ENCODE data around the gene GLT1D1.

- TF ChIP-seq, protein P1, sequence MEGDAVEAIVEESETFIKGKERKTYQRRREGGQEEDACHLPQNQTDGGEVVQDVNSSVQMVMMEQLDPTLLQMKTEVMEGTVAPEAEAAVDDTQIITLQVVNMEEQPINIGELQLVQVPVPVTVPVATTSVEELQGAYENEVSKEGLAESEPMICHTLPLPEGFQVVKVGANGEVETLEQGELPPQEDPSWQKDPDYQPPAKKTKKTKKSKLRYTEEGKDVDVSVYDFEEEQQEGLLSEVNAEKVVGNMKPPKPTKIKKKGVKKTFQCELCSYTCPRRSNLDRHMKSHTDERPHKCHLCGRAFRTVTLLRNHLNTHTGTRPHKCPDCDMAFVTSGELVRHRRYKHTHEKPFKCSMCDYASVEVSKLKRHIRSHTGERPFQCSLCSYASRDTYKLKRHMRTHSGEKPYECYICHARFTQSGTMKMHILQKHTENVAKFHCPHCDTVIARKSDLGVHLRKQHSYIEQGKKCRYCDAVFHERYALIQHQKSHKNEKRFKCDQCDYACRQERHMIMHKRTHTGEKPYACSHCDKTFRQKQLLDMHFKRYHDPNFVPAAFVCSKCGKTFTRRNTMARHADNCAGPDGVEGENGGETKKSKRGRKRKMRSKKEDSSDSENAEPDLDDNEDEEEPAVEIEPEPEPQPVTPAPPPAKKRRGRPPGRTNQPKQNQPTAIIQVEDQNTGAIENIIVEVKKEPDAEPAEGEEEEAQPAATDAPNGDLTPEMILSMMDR (IDR thresholded peaks at IDR 0.05; ENCODE audit: extremely low read depth in 1 of 2, insufficient read depth in 1 of 2, low read depth in 1 of 2, low read length in 2 of 2): no peak
- no peak for TF ChIP-seq POLR2A (IDR thresholded peaks at IDR 0.05; ENCODE audit: low read depth, low read length)
- TF ChIP-seq GATA2 (IDR thresholded peaks at IDR 0.05; ENCODE audit: insufficient read depth, insufficient read length, low read depth, low read length): no peak
These were observed 63.1 kb downstream of the GLT1D1 start for GRCh38 chr12:128916425-128916824.

All from endothelial cell of umbilical vein (primary cell).